Natural killer cell (primary cell): ENCODE data around the gene LDB2. TPM values are rescaled to one million over a fixed set of nuclear protein-coding genes. Genes with fewer than 3 reads are reported as not detected.

Experiments
- ATAC-seq, 3 donors: fragments of 150-1000 bp in 2 of 3; fragments of 200-7000 bp in 1 of 3; cut with Tn5 transposase; 1 replicate in 1 of 3; 2 replicates in 2 of 3; pipeline ENCODE4 v1.10.0; 2021; ENCODE audit warnings: mild to moderate bottlenecking in 2 of 3, moderate library complexity in 2 of 3
- DNase-seq, 2 donors: peaks; one replicate each; pipeline versions ENCODE4 v3.0.0 to v3.0.0-alpha.2; 2013 to 2021; ENCODE audit warnings: mixed read lengths in 1 of 2
- H3K27ac ChIP-seq: one replicate; pipeline ENCODE4 v1.5.1; 2013; ENCODE audit warnings: mild to moderate bottlenecking, low read length
- H3K27me3 ChIP-seq: one replicate; pipeline ENCODE4 v1.6.1; 2013; ENCODE audit warnings: low read length; ENCODE audit not compliant: control insufficient read depth, insufficient read depth
- H3K36me3 ChIP-seq: one replicate; pipeline ENCODE4 v1.6.1; 2013; ENCODE audit warnings: low read length; ENCODE audit not compliant: control insufficient read depth, insufficient read depth
- H3K4me1 ChIP-seq: one replicate; pipeline ENCODE4 v1.6.1; 2013; ENCODE audit warnings: low read length; ENCODE audit not compliant: control insufficient read depth, insufficient read depth
- H3K4me3 ChIP-seq: one replicate; pipeline ENCODE4 v1.5.1; 2013; ENCODE audit warnings: low read length
- H3K9me3 ChIP-seq: one replicate; pipeline ENCODE4 v1.6.1; 2013; ENCODE audit warnings: low read length; ENCODE audit not compliant: control insufficient read depth, insufficient read depth
- H3K27ac Mint-ChIP-seq, 2 donors: one replicate each; pipeline ENCODE4 v1.8.0; 2022; ENCODE audit warnings: mild to moderate bottlenecking in 2 of 2, mixed read lengths in 2 of 2, moderate library complexity in 1 of 2
- H3K27me3 Mint-ChIP-seq, 2 donors: one replicate each; pipeline ENCODE4 v1.8.0; 2022; ENCODE audit warnings: low read depth in 2 of 2, mixed read lengths in 2 of 2
- H3K36me3 Mint-ChIP-seq: one replicate; pipeline ENCODE4 v1.8.0; 2022; ENCODE audit warnings: mixed read lengths
- H3K4me1 Mint-ChIP-seq, 2 donors: one replicate each; pipeline ENCODE4 v1.8.0; 2022; ENCODE audit warnings: mixed read lengths in 2 of 2
- H3K4me3 Mint-ChIP-seq: one replicate; pipeline ENCODE4 v1.8.0; 2022; ENCODE audit warnings: mild to moderate bottlenecking, moderate library complexity, mixed read lengths
- H3K9me3 Mint-ChIP-seq, 2 donors: one replicate each; pipeline ENCODE4 v1.8.0; 2022; ENCODE audit warnings: mixed read lengths in 2 of 2
- CTCF ChIP-seq: fragments of 200-600 bp; IDR thresholded peaks from one replicate; pipeline ENCODE4 v1.8.0; 2022; ENCODE audit warnings: antibody characterized with exemption
- WGBS: methylation state at CpG from one replicate; pipeline ENCODE4 v1.1.7; 2013; ENCODE audit warnings: missing lambda C conversion rate; ENCODE audit not compliant: insufficient coverage; 5-methylcytosine and 5-hydroxymethylcytosine counted together
- intact Hi-C: fragments of 100-400 bp; cut with micrococcal nuclease; formaldehyde crosslinking; loops from one replicate; pipeline ENCODE4 v1.14.2; 2022
- total RNA-seq, 4 donors: library from RNA; stranded (reverse); fragments of 120-200 nt in 1 of 4; gene quantifications; one replicate each; pipeline versions ENCODE4 v1.2.3 to v1.2.4, GENCODE V29; 2013 to 2022

Gene LDB2
- total RNA-seq, 3 donors from 2014 or later (not counting 1 experiment from before 2014, with no cell fraction given) = 8.2 to 14.2 (median 13.6) TPM

- H3K27me3 ChIP-seq = no peaks in the 10 kb centered on the region
- H3K9me3 Mint-ChIP-seq = peaks cover 3% of the 10 kb centered on the region in 2 donors
- no peak for ATAC-seq
- H3K36me3 Mint-ChIP-seq = no peaks in the 10 kb centered on the region
- no peak for DNase-seq
- H3K27ac ChIP-seq = no peak overlapping the region
- no peak overlapping the region for H3K4me3 ChIP-seq
- peaks cover 0 to 8% of the 10 kb centered on the region in 2 donors for H3K4me1 Mint-ChIP-seq
- no peak overlapping the region for H3K27ac Mint-ChIP-seq
- H3K27me3 Mint-ChIP-seq = peaks cover 0 to 2% of the 10 kb centered on the region in 2 donors
- no peaks in the 10 kb centered on the region for H3K4me1 ChIP-seq
- intact Hi-C loops = no loop called here
- TF ChIP-seq CTCF = no peak
- no peaks in the 10 kb centered on the region for H3K9me3 ChIP-seq
- 45% methylated on average over 4 of the region's 6 CpGs for WGBS
- no peaks in the 10 kb centered on the region for H3K36me3 ChIP-seq
- no peak overlapping the region for H3K4me3 Mint-ChIP-seq
These were observed 281.4 kb downstream of the LDB2 start for GRCh38 chr4:16617011-16617410.

DNA sequence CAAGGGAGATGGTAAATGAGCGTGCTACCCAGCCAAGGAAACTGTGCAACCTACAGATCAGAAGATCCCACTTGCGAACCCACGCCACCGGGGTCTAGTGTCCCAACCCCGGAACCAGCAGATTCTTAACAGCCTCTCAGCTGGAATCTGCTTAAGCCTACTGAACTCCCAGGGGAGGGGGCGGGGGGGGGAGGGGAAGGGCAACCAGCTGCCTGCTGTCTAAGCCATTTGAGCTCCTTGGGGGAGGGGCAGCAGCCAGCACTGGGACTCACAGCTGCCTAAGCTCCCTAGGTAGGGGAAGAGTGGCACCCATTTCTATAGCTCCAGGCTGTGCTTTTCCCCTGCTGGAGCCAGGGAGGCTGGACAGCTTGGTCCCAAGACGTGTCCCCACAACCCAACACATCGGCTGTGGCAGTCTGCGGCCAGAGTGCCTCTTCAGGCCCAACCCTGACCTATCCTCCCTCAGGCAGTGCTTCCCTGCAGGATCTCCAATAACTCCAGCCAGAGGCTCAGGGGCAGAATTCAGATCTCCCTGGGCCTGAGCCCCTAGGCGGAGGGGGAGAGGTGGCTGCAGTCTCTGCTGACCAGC, 289.2 kb downstream of the LDB2 start:
- no peaks in the 10 kb centered on the region for H3K27me3 ChIP-seq
- DNase-seq (no peak), ATAC-seq (no peak)
- H3K36me3 ChIP-seq = no peaks in the 10 kb centered on the region
- H3K4me3 ChIP-seq = no peak overlapping the region
- Mint-ChIP-seq H3K4me3 (no peak overlapping the region), H3K27me3 (no peaks in the 10 kb centered on the region), H3K27ac (no peak overlapping the region), H3K9me3 (peaks cover 3 to 12% of the 10 kb centered on the region in 2 donors), H3K36me3 (no peaks in the 10 kb centered on the region), H3K4me1 (no peaks in the 10 kb centered on the region)
- no peak overlapping the region for H3K27ac ChIP-seq
- H3K9me3 ChIP-seq = no peaks in the 10 kb centered on the region
- no peaks in the 10 kb centered on the region for H3K4me1 ChIP-seq
- WGBS = 94% methylated on average over 9 of the region's 10 CpGs
- no peak for TF ChIP-seq CTCF
- intact Hi-C loops = no loop called here

DNA sequence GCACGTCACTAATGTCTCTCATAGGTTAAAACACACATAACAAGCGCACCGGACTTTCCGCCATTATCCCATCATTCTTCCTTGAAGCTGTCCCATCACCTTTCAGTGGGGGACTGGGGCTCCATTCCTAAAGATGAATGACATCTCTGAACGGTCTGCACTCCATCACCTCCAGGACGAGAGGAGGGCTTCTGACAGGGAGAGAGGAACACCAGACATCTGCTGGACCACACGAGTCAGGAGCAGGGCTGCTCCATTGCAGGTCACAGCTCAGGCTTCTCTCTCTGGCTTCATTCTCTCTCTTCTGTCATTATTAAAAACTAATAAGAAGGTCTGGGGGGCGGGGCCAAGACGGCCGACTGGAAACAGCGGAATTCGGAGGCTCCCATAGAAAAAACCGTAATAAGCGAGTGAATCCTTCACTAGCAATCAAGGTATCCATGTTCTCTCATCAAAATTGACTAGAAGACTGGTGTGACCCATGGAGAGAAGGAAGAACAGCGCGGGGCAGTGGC, 289.8 kb downstream of the LDB2 start:
- intact Hi-C loops = no loop called here
- 91% methylated on average over 15 of the region's 16 CpGs for WGBS
- no peaks in the 10 kb centered on the region for H3K4me1 ChIP-seq

More for the DNA sequence above, 289.8 kb downstream of the LDB2 start:
- no peak for TF ChIP-seq CTCF
- Mint-ChIP-seq H3K36me3 (no peaks in the 10 kb centered on the region), H3K9me3 (peaks cover 3 to 12% of the 10 kb centered on the region in 2 donors), H3K27me3 (no peaks in the 10 kb centered on the region), H3K4me3 (no peak overlapping the region), H3K27ac (no peak overlapping the region), H3K4me1 (no peaks in the 10 kb centered on the region)
- DNase-seq = no peak
- Histone ChIP-seq H3K27me3 (no peaks in the 10 kb centered on the region), H3K9me3 (no peaks in the 10 kb centered on the region), H3K27ac (no peak overlapping the region), H3K4me3 (no peak overlapping the region), H3K36me3 (no peaks in the 10 kb centered on the region)
- no peak for ATAC-seq
